ENCODE measurements around the gene KRTAP5-10.

- no peak for TF ChIP-seq POLR2A (IDR thresholded peaks at IDR 0.05)
- TF ChIP-seq CTCF (IDR thresholded peaks at IDR 0.05), result peak; percentile 50 to 69 (median 61)
- no peak for TF ChIP-seq POLR2AphosphoS5 (IDR thresholded peaks at IDR 0.05)
These were observed 15.0 kb downstream of the KRTAP5-10 start for GRCh38 chr11:71580057-71581003.

Data from breast epithelium (tissue), 3 donors.